22Rv1 (cell line): ENCODE results near the gene GALNT17.

Experiments
- ZFX ChIP-seq: fragments of 450-650 bp; IDR thresholded peaks from 2 replicates; pipeline ENCODE4 v1.6.1; 2017; ENCODE audit warnings: antibody characterized with exemption, borderline replicate concordance
- TF ChIP-seq, protein P1 (sequence below): fragments of 450-650 bp; IDR thresholded peaks from 2 replicates; pipeline ENCODE4 v1.5.1; 2017; ENCODE audit warnings: mild to moderate bottlenecking

DNA sequence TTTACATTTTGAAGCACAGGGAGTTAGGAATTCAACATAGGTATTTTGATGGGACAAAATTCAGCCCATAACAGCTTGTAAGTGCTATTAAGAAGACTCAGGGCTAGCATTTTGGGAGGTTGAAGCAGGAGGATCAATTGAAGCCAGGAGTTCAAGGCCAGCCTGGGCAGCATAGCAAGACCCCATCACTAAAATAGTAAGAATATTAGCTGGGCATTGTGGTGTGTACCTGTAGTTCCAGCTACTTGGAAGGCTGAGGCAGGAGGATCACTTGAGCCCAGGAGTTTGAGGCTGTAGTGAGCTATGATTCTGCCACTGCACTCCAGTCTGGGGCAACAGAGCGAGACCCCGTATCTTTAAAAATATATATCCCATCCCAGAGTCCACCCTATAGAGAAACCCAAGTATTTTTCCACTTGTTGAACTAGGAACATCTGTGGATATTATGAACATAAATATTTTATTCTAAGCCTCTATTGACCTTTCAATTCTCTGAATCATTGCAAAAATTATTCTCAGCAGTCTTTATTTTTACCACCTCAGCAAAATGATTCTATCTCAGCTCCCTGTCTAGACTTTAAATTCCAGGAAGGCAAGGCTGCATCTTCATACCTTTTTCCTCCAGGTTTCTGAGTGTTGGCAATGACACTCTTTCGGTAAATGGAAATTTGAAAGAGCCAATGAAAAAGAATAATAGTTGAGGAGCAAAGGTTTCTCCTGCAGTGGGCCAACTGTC lies 181.0 kb downstream of the GALNT17 start:
- TF ChIP-seq, protein P1, sequence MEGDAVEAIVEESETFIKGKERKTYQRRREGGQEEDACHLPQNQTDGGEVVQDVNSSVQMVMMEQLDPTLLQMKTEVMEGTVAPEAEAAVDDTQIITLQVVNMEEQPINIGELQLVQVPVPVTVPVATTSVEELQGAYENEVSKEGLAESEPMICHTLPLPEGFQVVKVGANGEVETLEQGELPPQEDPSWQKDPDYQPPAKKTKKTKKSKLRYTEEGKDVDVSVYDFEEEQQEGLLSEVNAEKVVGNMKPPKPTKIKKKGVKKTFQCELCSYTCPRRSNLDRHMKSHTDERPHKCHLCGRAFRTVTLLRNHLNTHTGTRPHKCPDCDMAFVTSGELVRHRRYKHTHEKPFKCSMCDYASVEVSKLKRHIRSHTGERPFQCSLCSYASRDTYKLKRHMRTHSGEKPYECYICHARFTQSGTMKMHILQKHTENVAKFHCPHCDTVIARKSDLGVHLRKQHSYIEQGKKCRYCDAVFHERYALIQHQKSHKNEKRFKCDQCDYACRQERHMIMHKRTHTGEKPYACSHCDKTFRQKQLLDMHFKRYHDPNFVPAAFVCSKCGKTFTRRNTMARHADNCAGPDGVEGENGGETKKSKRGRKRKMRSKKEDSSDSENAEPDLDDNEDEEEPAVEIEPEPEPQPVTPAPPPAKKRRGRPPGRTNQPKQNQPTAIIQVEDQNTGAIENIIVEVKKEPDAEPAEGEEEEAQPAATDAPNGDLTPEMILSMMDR: no peak
- no peak for TF ChIP-seq ZFX
